Measurements from ENCODE around the gene CUZD1.

Gene CUZD1

DNA sequence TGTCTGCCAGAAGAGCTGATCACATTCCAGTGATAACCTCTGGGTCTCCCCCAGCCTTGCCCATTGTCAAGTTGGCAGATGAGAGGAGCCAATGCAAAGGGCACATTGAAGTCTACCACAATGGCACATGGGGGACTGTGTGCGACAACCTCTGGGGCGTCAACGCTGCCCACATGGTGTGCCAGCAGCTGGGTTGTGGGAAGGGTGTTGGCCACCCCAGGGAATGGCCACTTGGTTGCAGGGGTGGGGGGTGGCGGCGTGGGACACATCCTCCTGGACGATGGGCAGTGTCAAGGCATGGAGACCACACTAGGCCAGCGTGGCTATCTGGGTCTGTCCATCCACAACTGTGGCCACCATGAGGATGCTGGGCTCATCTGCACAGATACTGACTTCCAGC lies 43.4 kb downstream of the CUZD1 start:
- DNase-seq: no peak

DNA sequence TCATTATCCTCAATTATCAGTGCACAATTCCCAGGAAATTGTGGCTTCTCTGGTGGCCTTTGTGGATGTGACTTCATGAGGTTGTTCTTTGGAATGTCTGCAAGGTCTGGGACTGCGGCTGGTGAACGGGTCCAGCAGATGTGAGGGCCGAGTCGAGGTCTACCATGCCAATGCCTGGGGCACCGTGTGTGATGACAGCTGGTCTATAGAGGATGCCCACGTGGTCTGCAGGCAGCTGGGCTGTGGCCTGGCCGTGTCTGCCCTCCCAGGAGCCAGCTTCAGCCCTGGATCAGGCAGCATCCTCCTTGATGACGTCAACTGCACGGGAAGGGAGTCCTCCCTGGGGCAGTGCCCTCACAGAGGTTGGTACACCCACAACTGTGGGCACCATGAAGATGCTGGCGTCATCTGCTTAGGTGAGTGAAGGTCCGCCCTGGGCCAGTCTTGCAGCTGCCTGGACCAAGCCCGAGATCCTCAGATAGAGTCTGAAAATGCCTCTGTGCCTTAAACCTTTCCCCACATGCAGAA lies 46.9 kb downstream of the CUZD1 start:
- DNase-seq: no peak

DNA sequence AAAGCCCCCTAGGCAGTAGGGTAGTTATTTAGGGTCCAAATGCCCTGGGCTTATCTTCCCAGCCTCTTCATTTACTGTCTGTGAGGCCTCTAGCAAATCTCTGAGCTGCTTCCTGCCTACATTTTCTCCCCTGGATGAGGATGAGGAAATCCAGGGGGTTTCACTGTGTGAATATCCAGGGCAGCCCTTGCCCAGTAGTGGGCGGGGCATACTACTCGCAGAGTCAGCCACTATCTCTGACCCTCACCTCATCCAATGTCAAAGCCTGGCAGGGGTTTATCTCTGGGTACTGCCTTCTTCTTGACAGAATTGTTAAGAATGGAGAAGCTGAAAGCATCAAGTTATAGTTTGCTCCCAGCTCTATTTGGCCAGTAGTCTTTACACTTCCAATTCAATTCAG lies 48.9 kb downstream of the CUZD1 start:
- DNase-seq: no peak

DNA sequence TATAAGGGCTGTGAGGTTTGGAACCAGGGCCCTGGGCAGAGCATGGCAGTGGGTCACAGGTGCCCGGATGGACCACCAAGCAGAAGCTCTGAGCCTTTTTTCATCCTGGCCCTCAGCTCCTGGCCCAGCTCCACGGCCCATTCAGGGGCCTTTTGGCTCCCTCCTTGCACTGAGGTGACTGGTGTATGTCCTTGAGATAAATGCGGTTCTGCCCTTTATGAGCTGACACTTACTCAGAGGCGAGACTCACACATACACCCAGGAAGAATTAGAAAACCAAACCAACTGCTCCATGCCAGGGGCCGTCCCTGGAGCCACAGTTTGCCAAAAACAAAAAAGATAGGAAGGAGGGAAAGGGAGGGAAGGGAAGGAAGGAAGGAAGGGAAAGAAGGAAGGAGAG lies 49.7 kb downstream of the CUZD1 start:
- no peak for DNase-seq

DNA sequence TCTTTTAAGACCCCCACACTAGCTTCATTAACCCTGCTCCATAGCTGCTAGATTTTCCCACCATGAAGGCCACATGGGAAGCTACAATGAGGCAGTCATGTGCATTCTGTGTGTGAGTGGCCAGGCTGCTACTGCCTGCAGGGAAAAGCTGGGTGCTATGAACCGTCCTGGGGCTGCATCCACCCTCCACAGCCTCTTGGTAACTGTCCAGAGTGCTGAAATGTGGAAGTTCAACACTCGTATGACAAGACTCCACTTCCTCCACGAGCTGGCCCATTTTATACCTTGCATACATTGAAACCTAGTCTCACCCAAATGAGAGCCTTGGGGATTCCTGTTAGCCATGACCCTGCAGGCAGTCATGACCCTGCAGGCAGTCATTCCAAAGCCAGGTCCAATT lies 59.4 kb downstream of the CUZD1 start:
- no peak for DNase-seq

DNA sequence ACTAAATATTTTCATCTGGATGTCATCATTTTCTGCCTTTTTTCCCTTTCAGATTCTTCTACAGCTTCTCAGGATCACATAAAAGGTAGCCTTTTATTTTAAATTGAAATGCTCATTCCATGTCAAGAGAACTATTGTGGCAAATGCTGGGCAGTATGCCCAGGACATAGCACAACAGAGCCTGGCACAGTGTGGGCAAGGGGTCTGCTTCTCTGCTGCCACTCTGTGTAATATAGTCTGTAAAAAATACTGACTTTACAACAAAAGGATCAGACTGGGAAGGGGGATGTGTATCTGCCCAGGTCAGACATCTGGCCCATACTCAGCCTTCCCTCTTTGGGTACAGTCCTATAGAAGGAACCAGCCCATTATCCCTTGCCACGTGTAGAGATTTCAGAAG lies 62.7 kb downstream of the CUZD1 start:
- DNase-seq: no peak

Data from CD4-positive, alpha-beta T cell treated with Interleukin-17A for 1 hour (primary cell).